GM21526 (cell line): Measurements from ENCODE around the gene PIGR.
A peak's percentile ranks its signal among the peaks of the same experiment; 100 is the strongest.
"Not testable (repeated sequence)": the region's sequence is repeated elsewhere in the genome, so short reads cannot be mapped to it uniquely, and the experiment has no call there.

Experiments
- ATAC-seq: cut with Tn5 transposase; IDR thresholded peaks from one replicate; pipeline ENCODE4 v1.9.1; 2021; ENCODE audit warnings: moderate library complexity; ENCODE audit not compliant: unreplicated experiment, low FRiP score

The PIGR gene

GRCh38 chr1:206939131-206939530 lies 7.1 kb downstream of the PIGR start:
- ATAC-seq: no peak

DNA sequence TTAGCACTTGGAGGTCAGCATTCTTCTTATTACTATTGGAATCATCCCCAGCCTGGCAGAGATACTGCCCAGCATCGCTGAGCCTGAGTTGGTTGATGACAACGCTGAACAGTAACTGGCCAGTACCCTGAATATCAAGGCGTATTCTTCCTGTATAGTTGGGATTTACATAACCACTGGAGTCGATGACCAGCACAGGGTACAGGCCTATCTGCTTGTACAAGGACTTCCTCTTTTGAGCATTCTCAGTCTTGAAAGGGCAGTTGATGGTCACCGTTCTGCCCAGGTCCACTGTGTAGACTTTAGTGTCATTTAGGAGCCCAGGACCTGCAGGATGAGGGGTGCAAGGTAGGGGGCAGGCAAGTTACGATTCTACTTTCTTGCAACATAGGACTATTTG lies 8.8 kb downstream of the PIGR start:
- no peak for ATAC-seq

- no peak for ATAC-seq
These were observed 10.7 kb downstream of the PIGR start for GRCh38 chr1:206935491-206936067.

DNA sequence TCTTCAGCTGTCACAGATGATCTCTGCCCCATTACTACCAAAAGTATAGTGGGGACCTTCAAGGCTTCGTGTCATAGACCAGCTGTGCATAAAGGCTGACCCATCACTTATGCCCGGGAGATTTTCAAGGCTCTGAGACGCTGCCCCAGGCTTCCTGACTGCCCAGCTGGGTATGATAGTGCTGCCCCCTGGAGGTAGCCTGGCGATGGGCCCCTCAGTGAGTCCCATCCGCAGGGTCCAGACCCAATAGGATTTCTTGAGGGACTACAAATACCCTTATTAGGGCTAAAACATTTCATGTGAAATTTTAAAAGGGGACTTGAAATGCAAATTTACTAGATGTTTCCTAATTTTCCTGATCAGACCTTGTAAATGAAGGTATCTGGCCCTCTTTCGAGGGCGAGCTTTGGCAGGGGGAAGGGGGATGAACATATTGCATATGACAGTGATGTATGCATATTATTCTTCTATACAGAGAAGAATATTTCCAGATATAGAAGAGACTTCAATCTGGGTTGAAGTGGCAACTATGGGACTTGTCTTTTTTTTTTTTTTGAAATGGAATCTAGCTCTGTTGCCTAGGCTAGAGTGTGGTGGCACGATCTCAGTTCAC lies 12.8 kb downstream of the PIGR start:
- no peak for ATAC-seq

- ATAC-seq: no peak
These were observed 14.1 kb downstream of the PIGR start for GRCh38 chr1:206932177-206932576.

DNA sequence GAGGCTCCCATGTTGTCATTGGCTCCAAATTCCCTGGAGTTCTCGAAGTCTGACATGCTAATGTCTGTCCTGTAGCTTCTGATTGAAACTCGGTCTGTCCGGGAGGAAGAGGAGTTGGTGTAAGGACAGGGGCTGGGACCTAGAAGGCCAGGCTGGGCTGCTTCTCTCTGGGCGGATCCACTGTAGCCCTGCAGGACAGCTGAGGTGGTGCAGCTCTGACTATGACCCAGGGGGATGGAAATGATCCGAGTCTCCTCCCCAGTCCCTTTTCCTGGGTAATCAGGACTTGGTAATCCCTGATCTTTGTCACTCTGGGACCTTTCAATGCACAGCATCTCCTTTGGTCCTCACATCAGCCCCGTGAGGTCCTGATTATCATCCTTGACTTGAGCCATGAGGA lies 14.6 kb downstream of the PIGR start:
- ATAC-seq: no peak

DNA sequence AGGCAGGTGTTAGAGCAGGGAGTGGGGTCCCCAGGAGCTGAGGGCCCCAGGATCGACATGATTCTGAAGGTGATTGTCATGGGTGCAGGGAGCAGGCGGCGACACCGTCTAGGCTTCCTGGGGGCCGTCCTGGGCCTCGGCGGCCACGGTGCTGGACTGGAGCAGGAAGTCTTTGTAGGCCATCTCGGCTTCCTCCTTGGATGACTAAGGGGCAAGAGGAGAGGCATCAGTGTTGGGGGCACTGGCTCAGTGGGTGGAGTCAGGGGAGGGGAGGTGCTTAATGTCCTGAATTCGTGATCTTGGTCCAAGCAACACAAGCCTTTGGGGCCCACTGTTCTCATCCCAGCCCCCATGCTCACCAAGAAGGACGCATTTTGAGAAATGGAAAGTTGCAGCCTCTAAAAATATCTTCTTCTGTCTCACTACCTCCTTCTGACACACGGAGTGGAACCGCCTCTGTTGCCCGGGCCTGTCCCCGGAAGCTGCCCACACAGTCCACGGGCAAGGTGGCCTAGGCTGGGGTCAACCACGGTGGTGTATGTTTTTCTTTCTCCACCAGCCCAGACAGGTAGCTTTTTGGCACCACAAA lies 16.0 kb downstream of the PIGR start:
- ATAC-seq: peak; percentile 57

DNA sequence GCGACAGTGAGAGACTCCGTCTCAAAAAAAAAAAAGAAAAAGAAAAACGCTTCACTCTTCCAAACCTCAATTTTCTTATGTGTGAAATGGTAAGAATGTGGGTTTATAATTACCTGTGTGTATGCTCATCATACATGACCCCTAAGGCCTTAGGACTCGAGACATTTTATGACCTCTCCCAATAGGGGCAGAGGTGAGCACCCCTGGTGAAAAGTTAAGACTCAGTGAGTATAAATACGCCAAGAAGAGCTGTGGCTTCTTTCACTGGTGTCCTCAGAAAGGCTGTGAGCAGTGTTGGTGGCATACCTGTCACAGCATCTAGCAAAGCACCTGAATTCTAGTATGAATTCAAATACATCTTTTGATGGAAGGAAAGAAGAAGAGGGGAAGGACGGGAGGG lies 16.7 kb downstream of the PIGR start:
- no peak for ATAC-seq

GRCh38 chr1:206926286-206926685 lies 20.0 kb downstream of the PIGR start:
- no peak for ATAC-seq

- ATAC-seq: peak; percentile 50
These were observed 21.0 kb downstream of the PIGR start for GRCh38 chr1:206925106-206925736.

- peak; percentile 15 for ATAC-seq
These were observed 21.6 kb downstream of the PIGR start for GRCh38 chr1:206924592-206925105.

DNA sequence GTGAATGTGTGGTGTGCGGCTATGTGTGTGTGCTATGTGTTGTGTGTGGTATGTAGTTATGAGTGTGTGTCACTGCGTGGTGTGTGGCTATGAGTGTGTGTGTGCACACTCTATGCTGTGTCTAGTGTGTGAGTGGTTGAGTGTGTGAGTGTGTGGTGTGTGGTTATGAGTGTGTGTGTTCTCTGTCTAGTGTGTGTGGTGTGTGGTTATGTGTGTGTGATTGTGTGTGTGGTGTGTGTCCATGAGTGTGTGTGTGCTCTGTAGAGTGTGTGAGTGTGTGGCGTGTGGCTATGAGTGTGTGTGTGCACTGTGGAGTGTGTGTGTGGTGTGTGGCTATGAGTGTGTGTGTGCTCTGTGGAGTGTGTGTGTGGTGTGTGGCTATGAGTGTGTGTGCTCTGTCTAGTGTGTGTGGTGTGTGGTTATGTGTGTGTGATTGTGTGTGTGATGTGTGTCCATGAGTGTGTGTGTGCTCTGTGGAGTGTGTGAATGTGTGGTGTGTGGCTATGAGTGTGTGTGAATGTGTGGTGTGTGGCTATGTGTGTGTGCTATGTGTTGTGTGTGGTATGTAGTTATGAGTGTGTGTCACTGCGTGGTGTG lies 22.2 kb downstream of the PIGR start:
- not testable (repeated sequence) for ATAC-seq

GRCh38 chr1:206923009-206923960 lies 23.0 kb downstream of the PIGR start:
- ATAC-seq: peak; percentile 37

- no peak for ATAC-seq
These were observed 23.7 kb downstream of the PIGR start for GRCh38 chr1:206922524-206922923.

GRCh38 chr1:206921772-206922265 lies 24.4 kb downstream of the PIGR start, which contains the start of gene FCMR:
FCMR (minus strand) TSS chr1:206921941; CDS start chr1:206921854, 87 bp downstream.
- no peak for ATAC-seq

DNA sequence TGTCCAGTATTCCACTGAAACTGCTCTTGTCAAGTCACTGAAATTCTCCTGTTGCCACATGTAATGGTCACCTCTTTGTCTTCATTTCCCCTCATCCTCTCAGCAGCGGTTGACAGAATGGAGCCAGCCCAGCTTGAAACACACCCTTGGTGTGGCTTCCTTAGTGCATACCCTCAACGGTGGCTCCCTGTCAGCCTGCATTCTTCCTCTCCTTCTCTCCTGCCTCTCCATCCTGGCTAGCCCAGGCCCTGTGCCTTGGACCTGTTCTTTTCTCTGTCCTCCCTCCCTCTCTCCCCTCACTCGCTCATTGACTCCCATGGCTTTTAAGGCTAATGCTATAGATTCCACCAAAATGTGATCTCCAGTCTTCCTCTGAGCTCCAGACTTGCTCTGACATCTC lies 28.2 kb downstream of the PIGR start:
- ATAC-seq: no peak

DNA sequence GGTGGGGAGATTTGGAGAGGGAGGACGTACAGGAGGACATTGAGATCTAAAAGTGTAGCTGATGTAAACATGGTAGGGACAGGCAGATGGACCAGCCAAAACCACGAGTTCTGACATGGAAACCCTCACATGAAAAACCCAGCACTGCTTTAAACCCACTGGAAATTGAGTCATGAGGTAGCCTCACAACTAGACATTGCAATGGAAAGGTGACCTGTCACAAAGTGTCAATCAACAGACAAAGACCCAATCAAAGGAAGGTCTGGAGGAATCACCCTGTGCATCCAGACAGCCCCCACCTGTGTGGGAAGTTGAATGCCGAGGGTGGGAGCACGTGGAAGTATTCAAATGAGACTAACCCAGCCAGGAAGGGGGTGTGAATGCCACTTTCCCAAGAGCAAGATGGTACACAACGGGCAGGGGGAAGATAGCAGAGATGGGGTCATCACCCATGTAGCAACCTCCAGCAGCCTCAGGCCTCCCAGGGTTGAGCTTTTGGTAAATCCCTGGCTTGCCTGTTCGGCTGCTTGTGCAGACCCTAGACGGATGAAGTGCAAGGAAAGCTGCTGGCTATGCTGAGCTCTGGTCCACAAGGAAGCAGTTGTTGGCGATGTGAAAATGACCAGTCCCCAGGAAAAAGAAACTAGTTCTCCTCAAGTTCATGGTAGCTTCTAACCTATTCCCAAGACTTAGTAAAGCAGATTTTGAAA lies 30.1 kb downstream of the PIGR start:
- ATAC-seq: no peak

- ATAC-seq: no peak
These were observed 31.1 kb downstream of the PIGR start for GRCh38 chr1:206915030-206915735.
